Measurements from ENCODE around the gene OSBPL6.

OSBPL6 gene

DNA sequence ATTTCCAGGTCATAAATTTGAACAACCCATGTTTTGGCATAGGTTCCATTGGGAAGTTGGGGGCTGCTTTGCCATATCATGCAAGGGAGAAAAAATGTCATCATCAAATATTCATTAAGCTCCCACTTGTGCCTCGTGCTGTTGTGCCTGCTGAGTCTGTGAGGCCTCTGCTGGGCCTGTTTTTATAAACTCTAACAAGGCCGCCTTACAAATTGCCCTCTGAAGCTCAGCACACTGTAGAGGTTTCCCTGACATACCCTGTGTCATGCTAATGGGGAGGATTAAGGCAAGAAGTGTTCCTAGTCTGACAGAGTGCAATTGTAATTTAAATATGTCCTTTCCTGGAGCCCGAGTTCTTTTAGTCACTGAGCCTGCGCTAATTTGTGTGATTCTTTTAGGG lies 17.6 kb downstream of the OSBPL6 start:
- TF ChIP-seq POLR2A (IDR thresholded peaks at IDR 0.05; ENCODE audit: extremely low read depth, insufficient read length) (no peak), CTCF (IDR thresholded peaks at IDR 0.05; ENCODE audit: low read depth, low read length) (no peak), MAX (IDR thresholded peaks at IDR 0.05; ENCODE audit: low read depth, low read length) (no peak), MYC (IDR thresholded peaks at IDR 0.05; ENCODE audit: low read depth, low read length) (no peak)
- no peak for DNase-seq (ENCODE audit: low read depth)

DNA sequence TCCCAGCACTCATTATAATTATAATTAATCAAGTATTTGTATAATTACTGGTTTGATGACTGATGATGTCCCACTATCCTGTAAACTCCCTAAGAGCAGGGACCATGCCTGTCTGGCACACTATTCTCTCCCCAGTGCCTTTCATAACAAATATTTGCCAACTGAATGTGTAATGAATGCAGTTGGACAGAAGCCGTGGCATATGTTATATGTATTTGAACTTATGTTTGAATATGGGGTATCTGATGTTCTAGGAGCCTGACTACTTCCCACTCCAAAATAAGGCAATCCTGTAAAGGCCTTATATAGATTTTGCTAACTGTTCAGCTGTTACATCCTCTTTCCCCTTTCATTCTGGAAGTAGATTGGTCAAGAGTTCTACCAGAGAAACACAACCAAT lies 19.7 kb downstream of the OSBPL6 start:
- no peak for TF ChIP-seq CTCF (IDR thresholded peaks at IDR 0.05; ENCODE audit: low read depth, low read length)
- TF ChIP-seq POLR2A (IDR thresholded peaks at IDR 0.05; ENCODE audit: extremely low read depth, insufficient read length) = no peak
- no peak for TF ChIP-seq MAX (IDR thresholded peaks at IDR 0.05; ENCODE audit: low read depth, low read length)
- no peak for TF ChIP-seq MYC (IDR thresholded peaks at IDR 0.05; ENCODE audit: low read depth, low read length)
- DNase-seq (ENCODE audit: low read depth) = no peak
- no peak overlapping the region for H3K4me3 ChIP-seq (ENCODE audit: low read depth, low read length)

More for the DNA sequence above, 17.6 kb downstream of the OSBPL6 start:
- H3K4me3 ChIP-seq (ENCODE audit: low read depth, low read length) = no peak overlapping the region

- no peak for DNase-seq (ENCODE audit: low read depth)
- H3K4me3 ChIP-seq (ENCODE audit: low read depth, low read length) = no peak overlapping the region
- no peak for TF ChIP-seq POLR2A (IDR thresholded peaks at IDR 0.05; ENCODE audit: extremely low read depth, insufficient read length)
Observed at GRCh38 chr2:178219247-178219646, 24.9 kb downstream of the OSBPL6 start.

DNA sequence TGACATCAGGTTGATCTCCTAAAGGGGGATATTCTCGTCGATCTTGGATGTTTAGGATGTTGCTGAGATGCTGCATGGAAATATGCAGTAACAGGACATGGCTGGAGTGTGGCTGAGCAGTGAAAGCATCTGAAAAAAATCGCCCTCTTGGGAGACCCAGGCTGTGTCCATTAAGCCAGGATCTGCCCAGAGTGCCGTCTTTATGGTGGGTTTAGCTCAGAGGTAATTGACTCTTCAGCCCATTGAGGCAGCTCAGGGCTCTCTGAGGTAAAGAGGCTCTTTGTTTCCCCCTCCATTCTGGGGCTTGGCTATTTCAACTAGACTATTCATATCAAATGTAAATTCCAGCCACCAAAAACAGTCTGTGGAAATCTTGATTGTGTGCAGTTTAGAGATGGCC lies 26.5 kb downstream of the OSBPL6 start:
- TF ChIP-seq MYC (IDR thresholded peaks at IDR 0.05; ENCODE audit: low read depth, low read length) (no peak), MAX (IDR thresholded peaks at IDR 0.05; ENCODE audit: low read depth, low read length) (no peak), POLR2A (IDR thresholded peaks at IDR 0.05; ENCODE audit: extremely low read depth, insufficient read length) (no peak), CTCF (IDR thresholded peaks at IDR 0.05; ENCODE audit: low read depth, low read length) (no peak)
- no peak for DNase-seq (ENCODE audit: low read depth)
- no peak overlapping the region for H3K4me3 ChIP-seq (ENCODE audit: low read depth, low read length)

DNA sequence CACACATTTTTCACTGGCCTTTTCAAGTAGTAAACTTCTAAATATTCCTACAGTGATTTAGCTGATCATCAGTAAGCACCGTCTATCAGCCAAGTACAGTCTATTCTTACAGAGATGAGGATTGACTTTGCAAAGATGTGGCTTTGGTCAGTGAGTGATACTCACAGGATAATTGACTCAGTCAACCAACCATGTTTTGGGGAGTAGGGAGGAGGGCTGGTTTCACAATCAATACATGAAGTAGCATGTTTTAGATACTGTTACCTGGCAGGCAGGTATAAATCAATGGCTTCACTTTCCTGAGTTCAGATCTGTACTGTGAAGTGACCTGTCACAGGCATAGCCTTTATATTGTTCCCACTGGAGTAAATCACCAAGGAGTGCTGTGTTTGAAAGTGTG lies 27.2 kb downstream of the OSBPL6 start:
- TF ChIP-seq CTCF (IDR thresholded peaks at IDR 0.05; ENCODE audit: low read depth, low read length) = no peak
- TF ChIP-seq MYC (IDR thresholded peaks at IDR 0.05; ENCODE audit: low read depth, low read length) = no peak
- TF ChIP-seq MAX (IDR thresholded peaks at IDR 0.05; ENCODE audit: low read depth, low read length) = no peak
- no peak for TF ChIP-seq POLR2A (IDR thresholded peaks at IDR 0.05; ENCODE audit: extremely low read depth, insufficient read length)
- DNase-seq (ENCODE audit: low read depth) = no peak
- H3K4me3 ChIP-seq (ENCODE audit: low read depth, low read length) = no peak overlapping the region

- H3K4me3 ChIP-seq (ENCODE audit: low read depth, low read length) = no peak overlapping the region
- DNase-seq (ENCODE audit: low read depth) = no peak
- no peak for TF ChIP-seq CTCF (IDR thresholded peaks at IDR 0.05; ENCODE audit: low read depth, low read length)
- TF ChIP-seq MYC (IDR thresholded peaks at IDR 0.05; ENCODE audit: low read depth, low read length) = no peak
- no peak for TF ChIP-seq MAX (IDR thresholded peaks at IDR 0.05; ENCODE audit: low read depth, low read length)
- no peak for TF ChIP-seq POLR2A (IDR thresholded peaks at IDR 0.05; ENCODE audit: extremely low read depth, insufficient read length)
Observed at GRCh38 chr2:178223806-178224205, 29.5 kb downstream of the OSBPL6 start.

Measured in NB4 (cell line).